C4-2B (cell line): ENCODE measurements around the gene SAMHD1.

Experiments used
- CTCF ChIP-seq: fragments of 450-650 bp; conservative IDR thresholded peaks from 2 replicates; pipeline ENCODE4 v1.5.1; 2017; ENCODE audit warnings: mild to moderate bottlenecking
- ZFX ChIP-seq: fragments of 450-650 bp; IDR thresholded peaks from 2 replicates; pipeline ENCODE4 v1.6.1; 2017

GRCh38 chr20:36924167-36925045, 27.1 kb downstream of the SAMHD1 start:
- TF ChIP-seq CTCF (no peak), ZFX (no peak)
